Metanephros (tissue), 2 donors: Measurements from ENCODE around the gene GPR173. TPM values are rescaled to one million over a fixed set of nuclear protein-coding genes. Genes with fewer than 3 reads are reported as not detected.

ENCODE experiments used
- small RNA-seq: library from RNA; depleted of rRNA; stranded (forward); fragments of <200 nt; gene quantifications from one replicate; pipeline ENCODE3, GENCODE V24; 2014; ENCODE audit warnings: low replicate concordance
- total RNA-seq: library from RNA; depleted of rRNA; stranded (reverse); fragments of >200 nt; gene quantifications from one replicate; pipeline ENCODE4 v1.2.3, GENCODE V29; 2014

GPR173 gene, protein sequence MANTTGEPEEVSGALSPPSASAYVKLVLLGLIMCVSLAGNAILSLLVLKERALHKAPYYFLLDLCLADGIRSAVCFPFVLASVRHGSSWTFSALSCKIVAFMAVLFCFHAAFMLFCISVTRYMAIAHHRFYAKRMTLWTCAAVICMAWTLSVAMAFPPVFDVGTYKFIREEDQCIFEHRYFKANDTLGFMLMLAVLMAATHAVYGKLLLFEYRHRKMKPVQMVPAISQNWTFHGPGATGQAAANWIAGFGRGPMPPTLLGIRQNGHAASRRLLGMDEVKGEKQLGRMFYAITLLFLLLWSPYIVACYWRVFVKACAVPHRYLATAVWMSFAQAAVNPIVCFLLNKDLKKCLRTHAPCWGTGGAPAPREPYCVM
- total RNA-seq: 13.7 TPM

DNA sequence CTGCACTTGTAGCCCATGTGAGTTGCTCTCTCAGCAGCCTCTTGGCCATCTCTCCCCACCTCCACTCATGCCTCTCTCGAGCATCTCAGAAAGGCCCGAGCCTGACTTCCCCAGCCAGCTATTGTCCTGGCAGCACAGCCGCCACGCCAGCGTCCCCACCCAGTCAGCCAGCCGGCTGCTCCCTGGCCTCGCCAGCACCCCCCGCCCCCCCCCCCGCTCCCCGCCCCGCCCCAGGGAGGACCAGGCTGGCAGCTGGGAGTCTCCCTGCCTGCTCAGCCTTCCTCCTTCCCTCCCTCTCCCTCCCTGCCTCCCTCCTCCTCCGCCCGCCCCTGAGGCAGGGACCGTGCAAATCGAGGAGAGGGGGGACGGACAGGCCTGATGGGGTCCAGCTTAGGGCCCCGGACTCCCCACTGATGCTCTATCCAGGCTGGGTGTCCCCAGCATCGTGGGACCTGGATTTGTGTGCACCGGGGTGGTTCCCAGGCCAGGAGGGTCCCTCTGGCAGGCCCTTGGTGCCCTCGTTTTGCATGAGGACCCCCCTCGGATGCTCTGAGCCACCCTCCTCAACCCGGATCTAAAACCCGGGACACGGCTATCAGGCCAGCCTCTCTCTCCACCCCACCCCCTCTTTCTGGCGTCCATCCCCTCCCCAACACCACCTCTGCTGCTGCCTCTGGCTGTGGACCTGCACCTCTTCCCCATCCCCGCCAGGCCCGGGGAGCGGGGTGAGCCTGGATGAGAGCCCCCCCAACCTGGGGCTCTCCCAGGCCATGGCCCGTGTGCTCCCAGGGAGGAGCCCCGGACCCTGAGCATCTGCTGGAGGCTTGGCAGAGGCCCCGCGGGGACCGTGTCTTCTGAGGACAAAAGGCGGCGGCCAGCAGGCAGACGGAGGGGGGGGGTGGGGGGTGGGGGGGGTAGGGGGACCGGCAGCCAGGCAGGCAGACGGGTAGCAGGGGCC lies at the start of gene GPR173:
Gene GPR173 (plus strand): TSS at position 621 of the 958 bp plus-strand sequence. CDS start 27,833 bp downstream, outside the sequence.

DNA sequence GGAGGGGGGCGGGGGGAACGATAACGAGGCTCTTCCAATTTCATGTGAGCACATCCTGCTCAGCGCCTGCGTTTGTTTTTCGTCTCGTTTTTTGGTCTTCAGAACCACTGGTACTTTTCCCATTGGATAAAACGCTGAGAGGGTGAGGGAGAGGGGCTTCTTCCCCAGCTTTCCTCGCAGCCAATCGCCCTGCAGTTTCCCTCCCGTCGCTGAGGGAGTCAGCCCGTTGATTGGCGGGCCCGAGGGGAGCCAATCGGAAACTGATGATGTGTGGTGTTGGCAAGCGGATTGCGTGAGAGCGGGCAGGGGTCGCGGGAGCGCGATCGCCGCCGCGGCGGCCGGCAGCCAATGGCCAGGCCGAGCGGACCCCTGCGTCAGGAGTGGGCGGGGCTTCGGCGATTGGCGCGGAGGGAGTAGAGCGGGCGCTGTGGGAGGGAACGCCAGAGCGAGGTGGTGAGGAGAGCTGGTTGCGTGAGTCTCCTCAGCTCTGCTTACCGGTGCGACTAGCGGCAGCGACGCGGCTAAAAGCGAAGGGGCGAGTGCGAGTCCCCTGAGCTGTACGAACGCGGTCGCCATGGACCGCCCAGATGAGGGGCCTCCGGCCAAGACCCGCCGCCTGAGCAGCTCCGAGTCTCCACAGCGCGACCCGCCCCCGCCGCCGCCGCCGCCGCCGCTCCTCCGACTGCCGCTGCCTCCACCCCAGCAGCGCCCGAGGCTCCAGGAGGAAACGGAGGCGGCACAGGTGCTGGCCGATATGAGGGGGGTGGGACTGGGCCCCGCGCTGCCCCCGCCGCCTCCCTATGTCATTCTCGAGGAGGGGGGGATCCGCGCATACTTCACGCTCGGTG lies 33.6 kb downstream of the GPR173 start, which contains the start of gene TSPYL2:
Gene TSPYL2 (plus strand): TSS at position 443 of the 848 bp plus-strand sequence. CDS start 132 bp downstream, at position 575.

DNA sequence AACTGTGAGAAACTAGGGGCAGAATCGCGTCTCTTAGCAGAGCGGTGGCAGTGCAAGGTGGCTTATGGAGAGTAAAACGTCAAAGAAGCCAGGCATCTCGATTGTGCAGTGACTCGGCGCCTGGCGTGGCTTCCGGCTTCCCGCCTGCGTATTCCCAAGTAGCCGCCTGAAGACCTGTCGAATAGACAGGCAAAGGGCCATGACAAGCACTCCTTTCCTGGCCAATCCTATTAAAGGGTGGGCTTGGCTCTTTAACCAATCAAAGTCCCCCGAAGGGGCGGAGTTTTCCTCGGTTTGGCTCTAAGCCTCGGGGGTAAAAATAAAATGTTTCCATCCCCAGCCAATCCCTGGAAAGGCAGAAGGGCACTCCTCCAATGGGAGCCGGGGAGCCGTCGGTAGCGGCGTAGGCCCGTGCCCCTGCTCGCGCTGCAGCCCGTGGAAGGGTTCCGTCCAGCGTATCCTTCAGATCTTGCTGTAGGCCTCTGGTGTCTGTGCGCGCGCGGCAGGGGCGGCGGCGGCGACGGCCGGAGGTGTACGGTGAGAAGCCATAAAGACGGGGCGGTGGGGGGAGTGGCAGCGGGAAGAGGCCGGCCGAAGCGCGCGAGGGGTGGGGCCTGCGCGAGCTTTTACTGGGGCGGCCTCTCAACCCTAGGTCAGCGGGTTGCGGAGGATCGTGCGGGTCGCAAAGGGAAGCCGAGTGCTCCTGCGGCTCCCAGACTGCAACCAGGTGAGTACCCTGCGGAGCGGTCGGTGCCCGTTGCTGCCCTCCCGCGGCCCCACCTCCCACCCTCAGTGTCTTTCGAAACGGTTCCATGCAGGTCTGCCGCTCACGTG lies 45.4 kb downstream of the GPR173 start, which contains the start of gene KANTR:
Gene KANTR (plus strand): TSS at position 395 of the 834 bp plus-strand sequence. CDS start 30,131 bp downstream, outside the sequence.

Small RNA genes lying within 50 kb of the gene (small RNA-seq; reads per million reads assigned to genes)
- not detected for gene AL591212.2

Other genes starting within 250 kb of the GPR173 start
- gene XAGE5, start 237.5 kb upstream of the GPR173 start, total RNA-seq: not detected
- not detected for gene XAGE3, start 180.7 kb upstream of the GPR173 start, total RNA-seq
- gene FAM156B, start 151.5 kb upstream of the GPR173 start, total RNA-seq: 22.0 TPM
- gene FAM156A, start 90.3 kb upstream of the GPR173 start, total RNA-seq: 28.9 TPM
- 22.5 TPM for gene TSPYL2, start 33.6 kb downstream of the GPR173 start, total RNA-seq
- 29.0 TPM for gene KANTR, start 45.4 kb downstream of the GPR173 start, total RNA-seq
- gene KDM5C, start 176.4 kb downstream of the GPR173 start, total RNA-seq: 117 TPM
- 11.4 TPM for gene IQSEC2, start 232.8 kb downstream of the GPR173 start, total RNA-seq